ENCODE measurements around the gene PTCSC3.

The PTCSC3 gene

GRCh38 chr14:36176524-36176923 lies at the start of gene PTCSC3:
TSS of gene PTCSC3 (minus strand) at chr14:36176722.
- no peak for DNase-seq (ENCODE audit: low read depth in 4 of 4, low spot score in 1 of 4)

GRCh38 chr14:36226164-36226563 lies 49.6 kb upstream of the PTCSC3 start:
- DNase-seq (ENCODE audit: low read depth in 4 of 4, low spot score in 1 of 4): no peak

GRCh38 chr14:36224176-36224575 lies 47.7 kb upstream of the PTCSC3 start:
- no peak for DNase-seq (ENCODE audit: low read depth in 4 of 4, low spot score in 1 of 4)

GRCh38 chr14:36223558-36223957 lies 47.0 kb upstream of the PTCSC3 start:
- no peak for DNase-seq (ENCODE audit: low read depth in 4 of 4, low spot score in 1 of 4)

GRCh38 chr14:36222952-36223468 lies 46.5 kb upstream of the PTCSC3 start:
- no peak for DNase-seq (ENCODE audit: low read depth in 4 of 4, low spot score in 1 of 4)

- no peak for DNase-seq (ENCODE audit: low read depth in 4 of 4, low spot score in 1 of 4)
Observed at GRCh38 chr14:36222337-36222736, 45.8 kb upstream of the PTCSC3 start.

GRCh38 chr14:36221112-36221511 lies 44.6 kb upstream of the PTCSC3 start:
- no peak for DNase-seq (ENCODE audit: low read depth in 4 of 4, low spot score in 1 of 4)

GRCh38 chr14:36217732-36218131 lies 41.2 kb upstream of the PTCSC3 start:
- no peak for DNase-seq (ENCODE audit: low read depth in 4 of 4, low spot score in 1 of 4)

- no peak for DNase-seq (ENCODE audit: low read depth in 4 of 4, low spot score in 1 of 4)
Observed at GRCh38 chr14:36217027-36217426, 40.5 kb upstream of the PTCSC3 start.

- DNase-seq (ENCODE audit: low read depth in 4 of 4, low spot score in 1 of 4): no peak
Observed at GRCh38 chr14:36215217-36215598, 38.7 kb upstream of the PTCSC3 start.

- DNase-seq (ENCODE audit: low read depth in 4 of 4, low spot score in 1 of 4): no peak
Observed at GRCh38 chr14:36214476-36215216, 38.1 kb upstream of the PTCSC3 start.

GRCh38 chr14:36212987-36213386 lies 36.5 kb upstream of the PTCSC3 start:
- no peak for DNase-seq (ENCODE audit: low read depth in 4 of 4, low spot score in 1 of 4)

- no peak for DNase-seq (ENCODE audit: low read depth in 4 of 4, low spot score in 1 of 4)
Observed at GRCh38 chr14:36212577-36212976, 36.1 kb upstream of the PTCSC3 start.

- no peak for DNase-seq (ENCODE audit: low read depth in 4 of 4, low spot score in 1 of 4)
Observed at GRCh38 chr14:36208690-36209278, 32.3 kb upstream of the PTCSC3 start.

GRCh38 chr14:36207500-36207899 lies 31.0 kb upstream of the PTCSC3 start:
- DNase-seq (ENCODE audit: low read depth in 4 of 4, low spot score in 1 of 4): no peak

- DNase-seq (ENCODE audit: low read depth in 4 of 4, low spot score in 1 of 4): no peak
Observed at GRCh38 chr14:36204461-36205073, 28.0 kb upstream of the PTCSC3 start.

GRCh38 chr14:36198378-36198777 lies 21.9 kb upstream of the PTCSC3 start:
- no peak for DNase-seq (ENCODE audit: low read depth in 4 of 4, low spot score in 1 of 4)

GRCh38 chr14:36194663-36195062 lies 18.1 kb upstream of the PTCSC3 start:
- DNase-seq (ENCODE audit: low read depth in 4 of 4, low spot score in 1 of 4): no peak

GRCh38 chr14:36192530-36192929 lies 16.0 kb upstream of the PTCSC3 start:
- DNase-seq (ENCODE audit: low read depth in 4 of 4, low spot score in 1 of 4): no peak

- DNase-seq (ENCODE audit: low read depth in 4 of 4, low spot score in 1 of 4): no peak
Observed at GRCh38 chr14:36183402-36183801, 6.9 kb upstream of the PTCSC3 start.

GRCh38 chr14:36181417-36181816 lies 4.9 kb upstream of the PTCSC3 start:
- DNase-seq (ENCODE audit: low read depth in 4 of 4, low spot score in 1 of 4): no peak

GRCh38 chr14:36177489-36177888 lies 967 bp upstream of the PTCSC3 start:
- no peak for DNase-seq (ENCODE audit: low read depth in 4 of 4, low spot score in 1 of 4)
